K562 (cell line): ENCODE data around the gene SHF. TPM values are rescaled to one million over a fixed set of nuclear protein-coding genes. Genes with fewer than 3 reads are reported as not detected.

Experiments
- ATAC-seq: fragments of 200-7000 bp; cut with Tn5 transposase; 3 replicates; pipeline ENCODE4 v1.9.1; 2020; ENCODE audit warnings: moderate library complexity
- BruUV-seq: library from RNA; stranded (reverse); fragments of 400-500 nt; replicated peaks from 2 replicates; lab custom pipeline; 2021; lab: Mats Ljungman, UMichigan
- CTCF ChIA-PET: fragments of 300-600 bp; formaldehyde crosslinking; extraction: SDS; loops from one replicate; lab custom pipeline; 2021; ENCODE audit warnings: low intra/inter-chr PET ratio; lab: Yijun Ruan, JAX
- POLR2A ChIA-PET: fragments of 300-600, 350-650 bp; sonication (Branson Sonifier 250); formaldehyde crosslinking; extraction: SDS; loops from one replicate; lab custom pipeline; 2021; ENCODE audit warnings: antibody characterized with exemption, inconsistent platforms; lab: Yijun Ruan, JAX
- DNase-seq, 4 experiments: peaks; one replicate each; pipeline versions ENCODE4 v3.0.0 to v3.0.0-alpha.2; 2011 to 2018; ENCODE audit warnings: low spot score in 3 of 4, mixed read lengths in 3 of 4; ENCODE audit errors: extremely low read depth in 1 of 4
- FAIRE-seq: peaks from 2 replicates; lab custom pipeline; 2011; peaks lifted over from hg19 to GRCh38; lab: Jason Lieb, UNC
- H2AFZ ChIP-seq: 2 replicates; pipeline ENCODE4 v1.6.0; 2011; ENCODE audit warnings: low read depth, low read length, control low read depth, inconsistent platforms
- H3K27ac ChIP-seq: fragments of 200-600 bp; 3 replicates; pipeline ENCODE4 v1.8.0; 2011; ENCODE audit warnings: low read depth, mild to moderate bottlenecking, control low read depth, inconsistent platforms, low read length, moderate library complexity, mixed read lengths; ENCODE audit errors: extremely low read depth
- H3K27me3 ChIP-seq, 2 experiments: fragments of 300-600 bp in 1 of 2; 2 replicates in 1 of 2; 3 replicates in 1 of 2; pipeline versions ENCODE4 v1.6.0 to v1.8.0; 2011; ENCODE audit warnings: inconsistent platforms in 2 of 2, low read length in 2 of 2, mild to moderate bottlenecking in 1 of 2, mixed read lengths in 1 of 2, moderate library complexity in 1 of 2; ENCODE audit not compliant: control insufficient read depth in 2 of 2, insufficient read depth in 2 of 2
- H3K36me3 ChIP-seq: fragments of 300-600 bp; 3 replicates; pipeline ENCODE4 v1.8.0; 2011; ENCODE audit warnings: mild to moderate bottlenecking, low read length, inconsistent platforms; ENCODE audit not compliant: control insufficient read depth, insufficient read depth
- H3K4me1 ChIP-seq, 2 experiments: fragments of 200-600 bp in 1 of 2; replicated peaks in 1 of 2; 2 replicates in 1 of 2; 3 replicates in 1 of 2; pipeline versions ENCODE4 v1.5.1 to v1.8.0; 2011; ENCODE audit warnings: inconsistent platforms in 2 of 2, low read length in 2 of 2, mild to moderate bottlenecking in 1 of 2, mixed read lengths in 1 of 2, moderate library complexity in 1 of 2; ENCODE audit not compliant: control insufficient read depth in 2 of 2, insufficient read depth in 2 of 2
- H3K4me2 ChIP-seq: 2 replicates; pipeline ENCODE4 v1.6.1; 2011; ENCODE audit warnings: low read length, control low read depth, inconsistent platforms, mixed read lengths; ENCODE audit not compliant: insufficient read depth
- H3K4me3 ChIP-seq: fragments of 200-600 bp; sonication (generic), shearing (Covaris generic); 2 replicates; pipeline ENCODE4 v1.5.1; 2016; ENCODE audit warnings: control low read depth, inconsistent platforms
- H3K79me2 ChIP-seq: fragments of 200-600 bp; 3 replicates; pipeline ENCODE4 v1.8.0; 2011; ENCODE audit warnings: low read length, inconsistent platforms; ENCODE audit not compliant: control insufficient read depth, insufficient read depth
- H3K9ac ChIP-seq, 2 experiments: 2 replicates each; pipeline versions ENCODE4 v1.6.0 to v1.6.1; 2011; ENCODE audit warnings: low read depth in 2 of 2, low read length in 2 of 2, control low read depth in 1 of 2, inconsistent platforms in 1 of 2, mild to moderate bottlenecking in 1 of 2, mixed read lengths in 1 of 2; ENCODE audit not compliant: insufficient read depth in 1 of 2
- H3K9me1 ChIP-seq: one replicate; pipeline ENCODE4 v1.6.0; 2011; ENCODE audit warnings: inconsistent platforms, mild to moderate bottlenecking, low read length, moderate library complexity; ENCODE audit not compliant: control insufficient read depth, insufficient read depth
- H3K9me3 ChIP-seq: replicated peaks from 2 replicates; pipeline ENCODE4 v1.5.1; 2011; ENCODE audit warnings: low read depth, low read length, inconsistent platforms; ENCODE audit not compliant: control insufficient read depth, insufficient read depth
- H4K20me1 ChIP-seq: replicated peaks from 2 replicates; pipeline ENCODE4 v1.6.1; 2011; ENCODE audit warnings: low read length, inconsistent platforms, mixed read lengths; ENCODE audit not compliant: control insufficient read depth, insufficient read depth
- ARNT ChIP-seq, 2 experiments: fragments of 450-650 bp; IDR thresholded peaks; 2 replicates each; pipeline ENCODE4 v1.6.1; 2016; ENCODE audit warnings: mild to moderate bottlenecking in 1 of 2
- ATF4 ChIP-seq: fragments of 450-650 bp; formaldehyde crosslinking; IDR thresholded peaks from 2 replicates; pipeline ENCODE4 v1.4.0; 2022; ENCODE audit warnings: mild to moderate bottlenecking, moderate library complexity
- BRD9 ChIP-seq: fragments of 450-650 bp; IDR thresholded peaks from 2 replicates; pipeline ENCODE4 v1.6.1; 2018; ENCODE audit warnings: low read depth; ENCODE audit not compliant: partially characterized antibody
- CHCHD3 ChIP-seq: fragments of 250-450 bp; sonication (Bioruptor Pico); IDR thresholded peaks from 2 replicates; pipeline ENCODE4 v2.1.2; 2022; ENCODE audit warnings: mild to moderate bottlenecking
- CLOCK ChIP-seq: fragments of 250-450 bp; sonication (Bioruptor Pico); IDR thresholded peaks from 2 replicates; pipeline ENCODE4 v1.4.0; 2020; ENCODE audit warnings: mild to moderate bottlenecking, moderate library complexity, borderline replicate concordance
- DPF2 ChIP-seq: fragments of 450-650 bp; IDR thresholded peaks from 2 replicates; pipeline ENCODE4 v1.6.1; 2016
- HDAC1 ChIP-seq, 2 experiments: fragments of 450-650 bp; IDR thresholded peaks; 2 replicates each; pipeline ENCODE4 v1.6.1; 2016 to 2017; ENCODE audit warnings: inconsistent platforms in 1 of 2, mild to moderate bottlenecking in 1 of 2, moderate library complexity in 1 of 2
- HIVEP1 ChIP-seq: fragments of 250-450 bp; sonication (Bioruptor Pico); IDR thresholded peaks from 2 replicates; pipeline ENCODE4 v1.4.0; 2020; ENCODE audit warnings: mild to moderate bottlenecking
- HNRNPLL ChIP-seq: fragments of 200-400 bp; formaldehyde crosslinking; IDR thresholded peaks from 2 replicates; pipeline ENCODE4 v1.6.1; 2017; ENCODE audit warnings: low read length, low read depth, mild to moderate bottlenecking; ENCODE audit not compliant: poor library complexity, severe bottlenecking
- MAFG ChIP-seq: fragments of 450-650 bp; conservative IDR thresholded peaks from 2 replicates; pipeline ENCODE4 v1.6.1; 2016; ENCODE audit warnings: missing genetic modification characterization, missing compliant biosample characterization
- MEF2D ChIP-seq: conservative IDR thresholded peaks from 2 replicates; pipeline ENCODE4 v1.6.1; 2016; ENCODE audit warnings: low read depth, missing genetic modification characterization, missing compliant biosample characterization
- NBN ChIP-seq: fragments of 450-650 bp; IDR thresholded peaks from 2 replicates; pipeline ENCODE4 v1.6.1; 2016; ENCODE audit warnings: low read depth, mild to moderate bottlenecking
- NFRKB ChIP-seq: fragments of 450-650 bp; IDR thresholded peaks from 2 replicates; pipeline ENCODE4 v1.6.1; 2016; ENCODE audit warnings: low read depth
- THAP7 ChIP-seq: fragments of 250-450 bp; sonication (Bioruptor Pico); IDR thresholded peaks from 2 replicates; pipeline ENCODE4 v1.5.0; 2021
- ZNF609 ChIP-seq: sonication (generic); formaldehyde crosslinking; IDR thresholded peaks from 2 replicates; pipeline ENCODE4 v1.8.1; 2023; ENCODE audit warnings: missing genetic modification reagents, mild to moderate bottlenecking, borderline replicate concordance
- ZNF830 ChIP-seq: fragments of 250-450 bp; sonication (Bioruptor Pico); IDR thresholded peaks from 2 replicates; pipeline ENCODE4 v1.5.0; 2021; ENCODE audit warnings: mild to moderate bottlenecking
- WGBS: fragments of 100-300 bp; shearing (Covaris generic); methylation state at CpG from one replicate; pipeline ENCODE4 v1.1.6; 2016; ENCODE audit warnings: low coverage, mixed read lengths; ENCODE audit not compliant: insufficient coverage; ENCODE audit errors: missing lambda C conversion rate; 5-methylcytosine and 5-hydroxymethylcytosine counted together
- in situ Hi-C: fragments of 300-500 bp; cut with MboI; formaldehyde crosslinking; loops from 4 replicates; pipeline ENCODE4 v1.15.0; 2018; ENCODE audit warnings: inconsistent platforms, mixed read lengths
- intact Hi-C: fragments of 100-400 bp; cut with micrococcal nuclease; formaldehyde crosslinking; loops from 2 replicates; pipeline ENCODE4 v1.14.2; 2022
- polyA plus RNA-seq, 8 experiments: library from polyadenylated mRNA; depleted of rRNA in 4 of 8; stranded (reverse) in 5 of 8; unstranded in 3 of 8; fragments of >200 nt; fragmentation: Nextera tagmentation in 2 of 8; fragmentation: Illumina TruSeq in 1 of 8; extraction: Ambion mirVana in 2 of 8; extraction: Trizol in 1 of 8; gene quantifications; 2 replicates each; pipeline versions ENCODE4 v1.2.1 to v1.2.3, GENCODE V29; 2011 to 2014; ENCODE audit warnings: inconsistent platforms in 1 of 8, missing spikeins in 1 of 8
- total RNA-seq, 7 experiments: library from RNA; depleted of rRNA in 6 of 7; stranded (reverse); fragments of >200 nt in 6 of 7; fragmentation: Illumina TruSeq in 2 of 7; extraction: Trizol in 2 of 7; gene quantifications; 2 replicates each; pipeline versions ENCODE4 v1.2.1 to v1.2.3, GENCODE V29; 2011 to 2021; ENCODE audit warnings: low replicate concordance in 1 of 7

Gene SHF
- total and polyA plus RNA-seq, 9 of the 15 experiments (the other 6 are each of a cell fraction or from before 2014, with no cell fraction given) = 0.51 to 2.2 (median 0.85) TPM; not detected in 2

- Histone ChIP-seq H3K4me3 (no peak overlapping the region), H3K4me1 (peaks cover 0 to 8% of the 10 kb centered on the region in 2 experiments; a peak in 2 of 5 replicates), H3K9ac (no peak overlapping the region), H3K9me3 (no peaks in the 10 kb centered on the region), H3K27me3 (peaks cover 16 to 39% of the 10 kb centered on the region in 2 experiments), H3K79me2 (no peaks in the 10 kb centered on the region), H3K27ac (no peak overlapping the region), H3K36me3 (no peaks in the 10 kb centered on the region), H3K9me1 (no peaks in the 10 kb centered on the region), H2AFZ (no peak overlapping the region), H4K20me1 (peaks cover 3% of the 10 kb centered on the region; the same call in 1 of the 2 replicates), H3K4me2 (no peak overlapping the region)
- intact Hi-C loops = no loop called here
- no TSS peak for BruUV-seq
- no peak for ATAC-seq
- ChIA-PET POLR2A (no interaction called here), CTCF (no interaction called here)
- in situ Hi-C loops = no loop called here
- FAIRE-seq = no peak
- DNase-seq = no peak
- 3% methylated on average over 7 of the region's 7 CpGs for WGBS
- TF ChIP-seq DPF2 (no peak), MEF2D (tag) (no peak), CHCHD3 (CRISPR knock-in tag) (no peak), HNRNPLL (no peak), ATF4 (CRISPR knock-in tag) (no peak), ZNF609 (CRISPR knock-in tag) (no peak), THAP7 (CRISPR knock-in tag) (no peak), ARNT (IDR thresholded peaks at IDR 0.05) (no peak), NBN (no peak), ZNF830 (CRISPR knock-in tag) (no peak), CLOCK (CRISPR knock-in tag) (no peak), NFRKB (no peak), HDAC1 (IDR thresholded peaks at IDR 0.05) (no peak), MAFG (tag) (no peak), BRD9 (no peak), HIVEP1 (no peak)
These were observed 44.7 kb downstream of the SHF start for GRCh38 chr15:45143056-45143455.
